Stimulated activated CD8-positive, alpha-beta memory T cell treated with anti-CD3 and anti-CD28 coated beads, Interleukin-7, amount 100 ng/mL, for 24 hours (primary cell): ENCODE measurements around the gene ATG4B.
"Not testable (repeated sequence)": the region's sequence is repeated elsewhere in the genome, so short reads cannot be mapped to it uniquely, and the experiment has no call there.

ENCODE experiments used
- DNase-seq: peaks from one replicate; pipeline ENCODE4 v3.0.0-alpha.2; 2020; ENCODE audit warnings: low read depth

The ATG4B gene

GRCh38 chr2:241640165-241640795 is 2.8 kb downstream of the ATG4B start:
- DNase-seq = no peak

- DNase-seq = no peak
These were observed 4.1 kb downstream of the ATG4B start for GRCh38 chr2:241641631-241642030.

- no peak for DNase-seq
These were observed 7.8 kb downstream of the ATG4B start for GRCh38 chr2:241645056-241645914.

- no peak for DNase-seq
These were observed 8.6 kb downstream of the ATG4B start for GRCh38 chr2:241645915-241646645.

- no peak for DNase-seq
These were observed 11.0 kb downstream of the ATG4B start for GRCh38 chr2:241648453-241648852.

GRCh38 chr2:241649404-241649803 is 11.9 kb downstream of the ATG4B start:
- no peak for DNase-seq

GRCh38 chr2:241649927-241650326 is 12.4 kb downstream of the ATG4B start:
- no peak for DNase-seq

GRCh38 chr2:241652142-241652541 is 14.6 kb downstream of the ATG4B start:
- DNase-seq = no peak

GRCh38 chr2:241652722-241653121 is 15.2 kb downstream of the ATG4B start:
- no peak for DNase-seq

- no peak for DNase-seq
These were observed 15.8 kb downstream of the ATG4B start for GRCh38 chr2:241653210-241653750.

- no peak for DNase-seq
These were observed 17.1 kb downstream of the ATG4B start for GRCh38 chr2:241654551-241654950.

- DNase-seq = no peak
These were observed 18.2 kb downstream of the ATG4B start for GRCh38 chr2:241655516-241656189.

GRCh38 chr2:241656190-241656741 is 18.8 kb downstream of the ATG4B start:
- no peak for DNase-seq

GRCh38 chr2:241657786-241658254 is 20.3 kb downstream of the ATG4B start:
- DNase-seq = no peak

- no peak for DNase-seq
These were observed 20.8 kb downstream of the ATG4B start for GRCh38 chr2:241658296-241658695.

GRCh38 chr2:241659150-241659739 is 21.8 kb downstream of the ATG4B start:
- no peak for DNase-seq

- no peak for DNase-seq
These were observed 23.2 kb downstream of the ATG4B start for GRCh38 chr2:241660593-241661213.

GRCh38 chr2:241662731-241663130 is 25.2 kb downstream of the ATG4B start:
- DNase-seq = not testable (repeated sequence)

GRCh38 chr2:241665731-241666440 is 28.4 kb downstream of the ATG4B start:
- DNase-seq = no peak
